Caco-2 (cell line): ENCODE results near the gene CASZ1. TPM values are rescaled to one million over a fixed set of nuclear protein-coding genes. Genes with fewer than 3 reads are reported as not detected.

ENCODE experiments used
- BruUV-seq: library from RNA; stranded (reverse); fragments of 400-500 nt; replicated peaks from 2 replicates; lab custom pipeline; 2021; lab: Mats Ljungman, UMichigan
- CTCF ChIA-PET: fragments of 300-600 bp; sonication (Branson Sonifier 250); formaldehyde crosslinking; loops from one replicate; lab custom pipeline; 2022; ENCODE audit warnings: antibody characterized with exemption; lab: Charles Lee
- POLR2A ChIA-PET: fragments of 300-600 bp; sonication (Branson Sonifier 250); formaldehyde crosslinking; loops from one replicate; lab custom pipeline; 2022; ENCODE audit warnings: antibody characterized with exemption; lab: Charles Lee
- DNase-seq, 2 experiments: peaks; one replicate each; pipeline versions ENCODE4 v3.0.0 to v3.0.0-alpha.2; 2020 to 2022
- H3K27me3 ChIP-seq: replicated peaks from 2 replicates; pipeline ENCODE4 v1.6.0; 2011; ENCODE audit warnings: low read length; ENCODE audit not compliant: control insufficient read depth, insufficient read depth
- H3K36me3 ChIP-seq: 2 replicates; pipeline ENCODE4 v1.5.1; 2011; ENCODE audit warnings: low read length; ENCODE audit not compliant: control insufficient read depth, insufficient read depth
- H3K4me1 ChIP-seq: fragments of 250-450 bp; sonication (Bioruptor Pico); 2 replicates; pipeline ENCODE4 v1.5.1; 2020; ENCODE audit warnings: mild to moderate bottlenecking
- H3K4me3 ChIP-seq: 2 replicates; pipeline ENCODE4 v1.5.1; 2011; ENCODE audit warnings: low read depth, mild to moderate bottlenecking, control low read depth, low read length
- H3K9me3 ChIP-seq: fragments of 250-450 bp; sonication (Bioruptor Pico); 2 replicates; pipeline ENCODE4 v1.5.1; 2020; ENCODE audit warnings: mild to moderate bottlenecking, moderate library complexity
- H3K27ac Mint-ChIP-seq: one replicate; pipeline ENCODE4 v1.8.0; 2022; ENCODE audit warnings: mixed read lengths; ENCODE audit not compliant: unreplicated experiment
- H3K27me3 Mint-ChIP-seq: one replicate; pipeline ENCODE4 v1.8.0; 2022; ENCODE audit warnings: mixed read lengths; ENCODE audit not compliant: insufficient read depth, unreplicated experiment
- H3K36me3 Mint-ChIP-seq: one replicate; pipeline ENCODE4 v1.8.0; 2022; ENCODE audit warnings: mild to moderate bottlenecking, mixed read lengths; ENCODE audit not compliant: insufficient read depth, unreplicated experiment
- H3K4me1 Mint-ChIP-seq: one replicate; pipeline ENCODE4 v1.8.0; 2022; ENCODE audit warnings: low read depth, mixed read lengths; ENCODE audit not compliant: unreplicated experiment
- H3K4me3 Mint-ChIP-seq: one replicate; pipeline ENCODE4 v1.8.0; 2022; ENCODE audit warnings: mild to moderate bottlenecking, moderate library complexity, mixed read lengths; ENCODE audit not compliant: unreplicated experiment
- H3K9me3 Mint-ChIP-seq: one replicate; pipeline ENCODE4 v1.8.0; 2022; ENCODE audit warnings: mixed read lengths; ENCODE audit not compliant: unreplicated experiment
- intact Hi-C: fragments of 100-400 bp; cut with micrococcal nuclease; formaldehyde crosslinking; loops from one replicate; pipeline ENCODE4 v1.10.0; 2022; ENCODE audit not compliant: unreplicated experiment
- total RNA-seq: library from RNA; stranded (reverse); gene quantifications from 2 replicates; pipeline ENCODE4 v1.2.3, GENCODE V29; 2022
- TF ChIP-seq, protein P1 (sequence below), 2 experiments: fragments of 200-600 bp in 1 of 2; IDR thresholded peaks; 1 replicate in 1 of 2; 2 replicates in 1 of 2; pipeline versions ENCODE4 v1.5.1 to v1.8.0; 2011 to 2022; ENCODE audit warnings: antibody characterized with exemption in 1 of 2, control low read depth in 1 of 2, inconsistent platforms in 1 of 2, low read depth in 1 of 2, low read length in 1 of 2, mild to moderate bottlenecking in 1 of 2, moderate library complexity in 1 of 2; ENCODE audit not compliant: insufficient read depth in 1 of 2, severe bottlenecking in 1 of 2, unreplicated experiment in 1 of 2

The CASZ1 gene
- total RNA-seq, 1 experiment from 2014 or later: 10.9 TPM

DNA sequence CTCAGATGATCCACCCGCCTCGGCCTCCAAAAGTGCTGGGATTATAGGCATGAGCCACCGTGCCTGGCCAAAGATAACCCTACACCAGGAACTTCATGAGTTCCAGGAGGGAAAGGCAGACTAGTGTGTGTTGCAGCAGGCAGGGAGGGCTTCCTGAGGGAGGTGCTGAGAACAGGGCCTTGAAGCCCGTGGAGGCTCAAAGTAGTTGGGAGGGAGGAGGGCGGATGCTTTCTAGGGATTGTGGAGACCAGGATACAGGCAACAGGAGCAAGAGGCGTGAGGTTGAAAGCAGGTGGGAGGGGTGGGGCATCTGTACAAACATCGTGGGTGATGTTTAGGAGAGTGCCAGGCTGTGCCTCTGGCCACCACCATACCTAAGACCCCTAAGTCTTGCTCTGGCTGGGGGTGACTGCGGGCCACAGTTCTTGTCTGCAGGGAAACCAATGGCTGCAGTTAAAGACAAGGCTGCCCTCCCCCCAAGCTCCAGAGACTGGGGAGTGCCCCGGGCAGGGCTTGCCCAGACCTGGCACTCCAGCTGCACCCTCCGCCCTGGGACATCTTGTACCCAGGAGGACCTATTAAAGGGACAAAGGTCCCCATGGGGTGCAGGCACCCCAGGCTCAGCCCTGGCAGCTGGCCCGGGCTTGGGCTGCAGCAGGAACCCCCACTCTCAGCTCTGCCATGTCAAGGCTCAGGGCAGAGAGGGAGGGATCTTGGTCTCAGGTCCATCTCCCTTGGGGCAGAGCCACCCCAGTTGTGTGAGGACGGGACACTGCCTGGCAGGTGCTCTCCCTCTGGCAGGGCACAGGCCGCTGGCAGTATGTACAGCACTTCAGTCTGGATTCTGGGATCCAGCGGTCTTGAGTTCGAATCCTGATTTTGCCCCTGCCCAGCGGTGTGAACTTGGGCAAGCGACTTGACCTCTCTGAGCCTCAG lies 22.1 kb upstream of the CASZ1 start:
- H3K4me3 Mint-ChIP-seq: no peak overlapping the region
- no TSS peak for BruUV-seq

DNA sequence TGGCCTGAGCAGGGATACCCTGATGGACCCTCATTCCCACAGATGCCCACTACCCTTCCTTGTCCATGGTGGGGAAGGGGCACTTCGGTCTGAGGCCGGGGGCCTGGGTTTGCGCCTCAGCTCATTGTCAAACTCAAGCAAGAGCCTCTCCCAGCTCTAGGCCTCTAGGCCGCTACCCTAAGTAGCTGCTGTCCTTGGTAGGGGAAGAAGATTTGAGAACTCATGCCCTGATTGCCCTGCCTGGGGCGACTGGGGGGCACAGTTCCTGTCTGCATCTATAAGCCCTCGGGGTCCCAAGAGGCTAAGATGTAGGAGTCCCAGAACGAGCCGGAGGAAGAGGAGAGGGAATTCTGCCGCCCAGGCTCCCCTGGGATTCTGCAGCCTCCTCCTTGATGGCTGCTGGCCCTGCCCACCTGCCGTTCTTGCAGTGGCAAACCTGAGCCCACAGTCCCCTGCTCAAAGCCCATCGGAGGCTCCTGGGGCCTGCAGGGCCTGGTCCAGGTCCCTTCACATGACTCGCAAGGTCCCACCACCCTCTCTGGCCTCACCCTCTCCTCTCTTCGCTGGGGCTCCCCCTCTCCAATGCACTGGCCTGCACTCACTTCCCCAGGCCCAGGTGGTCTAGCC lies 20.4 kb upstream of the CASZ1 start:
- no peaks in the 10 kb centered on the region for H3K4me1 ChIP-seq
- POLR2A ChIA-PET: no interaction called here
- CTCF ChIA-PET: interaction anchor here (0.6 kb wide), 1 partner anchor 213 kb away, joined by 4 read pairs; no protein-coding TSS in a partner anchor
- Mint-ChIP-seq H3K4me1 (no peaks in the 10 kb centered on the region), H3K36me3 (no peaks in the 10 kb centered on the region), H3K27me3 (no peaks in the 10 kb centered on the region), H3K4me3 (no peak overlapping the region), H3K9me3 (no peaks in the 10 kb centered on the region), H3K27ac (no peak overlapping the region)
- H3K36me3 ChIP-seq: no peaks in the 10 kb centered on the region
- DNase-seq: no peak
- no peak overlapping the region for H3K4me3 ChIP-seq
- no peaks in the 10 kb centered on the region for H3K9me3 ChIP-seq
- no peaks in the 10 kb centered on the region for H3K27me3 ChIP-seq
- BruUV-seq: no TSS peak
- intact Hi-C loops: no loop called here
- TF ChIP-seq, protein P1, sequence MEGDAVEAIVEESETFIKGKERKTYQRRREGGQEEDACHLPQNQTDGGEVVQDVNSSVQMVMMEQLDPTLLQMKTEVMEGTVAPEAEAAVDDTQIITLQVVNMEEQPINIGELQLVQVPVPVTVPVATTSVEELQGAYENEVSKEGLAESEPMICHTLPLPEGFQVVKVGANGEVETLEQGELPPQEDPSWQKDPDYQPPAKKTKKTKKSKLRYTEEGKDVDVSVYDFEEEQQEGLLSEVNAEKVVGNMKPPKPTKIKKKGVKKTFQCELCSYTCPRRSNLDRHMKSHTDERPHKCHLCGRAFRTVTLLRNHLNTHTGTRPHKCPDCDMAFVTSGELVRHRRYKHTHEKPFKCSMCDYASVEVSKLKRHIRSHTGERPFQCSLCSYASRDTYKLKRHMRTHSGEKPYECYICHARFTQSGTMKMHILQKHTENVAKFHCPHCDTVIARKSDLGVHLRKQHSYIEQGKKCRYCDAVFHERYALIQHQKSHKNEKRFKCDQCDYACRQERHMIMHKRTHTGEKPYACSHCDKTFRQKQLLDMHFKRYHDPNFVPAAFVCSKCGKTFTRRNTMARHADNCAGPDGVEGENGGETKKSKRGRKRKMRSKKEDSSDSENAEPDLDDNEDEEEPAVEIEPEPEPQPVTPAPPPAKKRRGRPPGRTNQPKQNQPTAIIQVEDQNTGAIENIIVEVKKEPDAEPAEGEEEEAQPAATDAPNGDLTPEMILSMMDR (IDR thresholded peaks at IDR 0.05; ENCODE audit: insufficient read depth in 1 of 2, low read depth in 1 of 2, low read length in 1 of 2, severe bottlenecking in 1 of 2, unreplicated experiment in 1 of 2): no peak

More for the DNA sequence above, 22.1 kb upstream of the CASZ1 start:
- TF ChIP-seq, protein P1 (IDR thresholded peaks at IDR 0.05; ENCODE audit: insufficient read depth in 1 of 2, low read depth in 1 of 2, low read length in 1 of 2, severe bottlenecking in 1 of 2, unreplicated experiment in 1 of 2): no peak
- no peaks in the 10 kb centered on the region for H3K27me3 ChIP-seq
- no peaks in the 10 kb centered on the region for H3K9me3 ChIP-seq
- no peak overlapping the region for H3K27ac Mint-ChIP-seq
- H3K4me3 ChIP-seq: no peak overlapping the region
- POLR2A ChIA-PET: no interaction called here
- no peaks in the 10 kb centered on the region for H3K27me3 Mint-ChIP-seq
- CTCF ChIA-PET: no interaction called here
- H3K36me3 ChIP-seq: no peaks in the 10 kb centered on the region
- H3K9me3 Mint-ChIP-seq: no peaks in the 10 kb centered on the region
- DNase-seq: no peak
- no peaks in the 10 kb centered on the region for H3K4me1 ChIP-seq
- H3K36me3 Mint-ChIP-seq: peaks cover 3% of the 10 kb centered on the region
- H3K4me1 Mint-ChIP-seq: no peaks in the 10 kb centered on the region
- intact Hi-C loops: no loop called here

GRCh38 chr1:10816233-10816632 lies 19.8 kb upstream of the CASZ1 start:
- Histone ChIP-seq H3K4me3 (no peak overlapping the region), H3K9me3 (no peaks in the 10 kb centered on the region), H3K4me1 (no peaks in the 10 kb centered on the region), H3K27me3 (no peaks in the 10 kb centered on the region), H3K36me3 (no peaks in the 10 kb centered on the region)
- Mint-ChIP-seq H3K36me3 (no peaks in the 10 kb centered on the region), H3K4me1 (no peaks in the 10 kb centered on the region), H3K27me3 (no peaks in the 10 kb centered on the region), H3K9me3 (no peaks in the 10 kb centered on the region), H3K4me3 (no peak overlapping the region), H3K27ac (no peak overlapping the region)
- POLR2A ChIA-PET: no interaction called here
- intact Hi-C loops: no loop called here
- CTCF ChIA-PET: no interaction called here
- TF ChIP-seq, protein P1 (IDR thresholded peaks at IDR 0.05; ENCODE audit: insufficient read depth in 1 of 2, low read depth in 1 of 2, low read length in 1 of 2, severe bottlenecking in 1 of 2, unreplicated experiment in 1 of 2): no peak
- DNase-seq: no peak
- BruUV-seq: no TSS peak
